Measurements from ENCODE around the gene PAK4. TPM values are rescaled to one million over a fixed set of nuclear protein-coding genes. Genes with fewer than 3 reads are reported as not detected.

PAK4 gene
- polyA plus RNA-seq, 1 experiment = 10.4 TPM

- DNase-seq (ENCODE audit: low read depth, low spot score) = no peak
- ChIA-PET POLR2A (no interaction called here), CTCF (interaction anchor here (0.5 to 1.5 kb wide), 3 partner anchors 22 to 47 kb away, joined by 3 to 6 read pairs (median 5); no protein-coding TSS in a partner anchor)
- Histone ChIP-seq H3K27me3 (ENCODE audit: control insufficient read depth, insufficient read depth, low read length) (no peaks in the 10 kb centered on the region), H3K4me3 (ENCODE audit: low read depth, low read length) (no peak overlapping the region), H3K9me3 (ENCODE audit: control insufficient read depth, insufficient read depth, low read length) (peaks cover 2% of the 10 kb centered on the region; the same call in 1 of the 2 replicates), H3K27ac (ENCODE audit: low read depth, low read length) (no peak overlapping the region)
- no peak for TF ChIP-seq CTCF (IDR thresholded peaks at IDR 0.05; ENCODE audit: low read depth, low read length)
Observed at GRCh38 chr19:39144290-39145071, 18.9 kb downstream of the PAK4 start.

GRCh38 chr19:39145180-39145953, 19.8 kb downstream of the PAK4 start:
- H3K9me3 ChIP-seq (ENCODE audit: control insufficient read depth, insufficient read depth, low read length) = peaks cover 2% of the 10 kb centered on the region; the same call in 1 of the 2 replicates
- no peak overlapping the region for H3K4me3 ChIP-seq (ENCODE audit: low read depth, low read length)
- no peak for TF ChIP-seq CTCF (IDR thresholded peaks at IDR 0.05; ENCODE audit: low read depth, low read length)
- ChIA-PET POLR2A (interaction anchor here (0.6 kb wide), 1 partner anchor 10 kb away, joined by 3 read pairs; no protein-coding TSS in a partner anchor), CTCF (interaction anchor here (0.5 to 1.5 kb wide), 4 partner anchors 23 to 46 kb away, joined by 3 to 6 read pairs (median 4); no protein-coding TSS in a partner anchor)
- H3K27ac ChIP-seq (ENCODE audit: low read depth, low read length) = no peak overlapping the region
- DNase-seq (ENCODE audit: low read depth, low spot score) = no peak
- H3K27me3 ChIP-seq (ENCODE audit: control insufficient read depth, insufficient read depth, low read length) = no peaks in the 10 kb centered on the region

GRCh38 chr19:39146091-39146490, 20.5 kb downstream of the PAK4 start:
- no peak for TF ChIP-seq CTCF (IDR thresholded peaks at IDR 0.05; ENCODE audit: low read depth, low read length)
- H3K27ac ChIP-seq (ENCODE audit: low read depth, low read length) = no peak overlapping the region
- no peaks in the 10 kb centered on the region for H3K27me3 ChIP-seq (ENCODE audit: control insufficient read depth, insufficient read depth, low read length)
- no peak for DNase-seq (ENCODE audit: low read depth, low spot score)
- H3K9me3 ChIP-seq (ENCODE audit: control insufficient read depth, insufficient read depth, low read length) = peaks cover 2% of the 10 kb centered on the region; the same call in 1 of the 2 replicates
- ChIA-PET POLR2A (interaction anchor here (0.6 kb wide), 1 partner anchor 9 kb away, joined by 3 read pairs; no protein-coding TSS in a partner anchor), CTCF (interaction anchor here (1.3 kb wide), 1 partner anchor 42 kb away, joined by 3 read pairs; no protein-coding TSS in a partner anchor)
- no peak overlapping the region for H3K4me3 ChIP-seq (ENCODE audit: low read depth, low read length)

- ChIA-PET POLR2A (no interaction called here), CTCF (interaction anchor here (0.6 to 1.4 kb wide), 3 partner anchors 41 to 285 kb away, joined by 3 to 5 read pairs (median 4); no protein-coding TSS in a partner anchor)
- H3K27ac ChIP-seq (ENCODE audit: low read depth, low read length) = no peak overlapping the region
Observed at GRCh38 chr19:39146686-39147450, 21.3 kb downstream of the PAK4 start.

More at GRCh38 chr19:39146686-39147450, 21.3 kb downstream of the PAK4 start:
- Histone ChIP-seq H3K4me3 (ENCODE audit: low read depth, low read length) (no peak overlapping the region), H3K9me3 (ENCODE audit: control insufficient read depth, insufficient read depth, low read length) (peaks cover 2% of the 10 kb centered on the region; the same call in 1 of the 2 replicates), H3K27me3 (ENCODE audit: control insufficient read depth, insufficient read depth, low read length) (no peaks in the 10 kb centered on the region)
- TF ChIP-seq CTCF (IDR thresholded peaks at IDR 0.05; ENCODE audit: low read depth, low read length) = no peak
- no peak for DNase-seq (ENCODE audit: low read depth, low spot score)

Data from AG04450 (cell line).